ENCODE measurements around the gene RBMX. TPM values are rescaled to one million over a fixed set of nuclear protein-coding genes. Genes with fewer than 3 reads are reported as not detected.

RBMX gene
- total and polyA plus RNA-seq, 2 of the 13 experiments (the other 11 are each of a cell fraction or from before 2014, with no cell fraction given): 114 to 254 TPM

- TF ChIP-seq CHCHD3 (CRISPR knock-in tag; IDR thresholded peaks at IDR 0.05): no peak
- peak; percentile 60; the same call in 1 of the 2 replicates for TF ChIP-seq TGIF2 (CRISPR knock-in tag; IDR thresholded peaks at IDR 0.05)
- no peak for TF ChIP-seq JDP2 (CRISPR knock-in tag; IDR thresholded peaks at IDR 0.05; ENCODE audit: borderline replicate concordance)
- TF ChIP-seq HDAC1 (CRISPR knock-in tag; IDR thresholded peaks at IDR 0.05): peak; percentile 27; the same call in 1 of the 2 replicates
- no peak for TF ChIP-seq ZUFSP (CRISPR knock-in tag; IDR thresholded peaks at IDR 0.05; ENCODE audit: borderline replicate concordance)
- no peak for TF ChIP-seq AKNA (CRISPR knock-in tag; IDR thresholded peaks at IDR 0.05; ENCODE audit: borderline replicate concordance)
- no peak for TF ChIP-seq MXD3 (CRISPR knock-in tag; IDR thresholded peaks at IDR 0.05)
- no peak for TF ChIP-seq ZC3H13 (CRISPR knock-in tag; IDR thresholded peaks at IDR 0.05)
- peak; percentile 97 for TF ChIP-seq POLR2AphosphoS5 (IDR thresholded peaks at IDR 0.05; ENCODE audit: low read depth, low read length)
- TF ChIP-seq ZBTB43 (CRISPR knock-in tag; conservative IDR thresholded peaks at IDR 0.05): 0 out of 2 replicates have a peak, but pooled peaks have one; percentile 38
- no peak for TF ChIP-seq ZNF276 (CRISPR knock-in tag; IDR thresholded peaks at IDR 0.05; ENCODE audit: low read depth)
- no peak for TF ChIP-seq ZNF335 (CRISPR knock-in tag; IDR thresholded peaks at IDR 0.05)
- TF ChIP-seq NFYC (CRISPR knock-in tag; IDR thresholded peaks at IDR 0.05): peak; percentile 89
- no peak for TF ChIP-seq RBM22 (optimal IDR thresholded peaks at IDR 0.05; ENCODE audit: low read length)
- no peak for TF ChIP-seq ZNF737 (CRISPR knock-in tag; IDR thresholded peaks at IDR 0.05; ENCODE audit: borderline replicate concordance)
- TF ChIP-seq DPF2 (CRISPR knock-in tag; IDR thresholded peaks at IDR 0.05; ENCODE audit: borderline replicate concordance, low read depth): no peak
- no peak for TF ChIP-seq NCOR1 (IDR thresholded peaks at IDR 0.05; ENCODE audit: borderline replicate concordance, low read length)
- no peak for TF ChIP-seq ZNF83 (CRISPR knock-in tag; IDR thresholded peaks at IDR 0.05; ENCODE audit: borderline replicate concordance)
- TF ChIP-seq TP53 (CRISPR knock-in tag; conservative IDR thresholded peaks at IDR 0.05): no peak
Observed at GRCh38 chrX:136880452-136881013, at the start of gene RBMX (continued).

All from HepG2 (cell line).